Measurements from ENCODE around the gene ADISSP. TPM values are rescaled to one million over a fixed set of nuclear protein-coding genes. Genes with fewer than 3 reads are reported as not detected.
A peak's percentile ranks its signal among the peaks of the same experiment; 100 is the strongest.

Gene ADISSP
- total and polyA plus RNA-seq, 2 of the 8 experiments (the other 6 are each of a cell fraction or from before 2014, with no cell fraction given): 111 to 141 TPM

DNA sequence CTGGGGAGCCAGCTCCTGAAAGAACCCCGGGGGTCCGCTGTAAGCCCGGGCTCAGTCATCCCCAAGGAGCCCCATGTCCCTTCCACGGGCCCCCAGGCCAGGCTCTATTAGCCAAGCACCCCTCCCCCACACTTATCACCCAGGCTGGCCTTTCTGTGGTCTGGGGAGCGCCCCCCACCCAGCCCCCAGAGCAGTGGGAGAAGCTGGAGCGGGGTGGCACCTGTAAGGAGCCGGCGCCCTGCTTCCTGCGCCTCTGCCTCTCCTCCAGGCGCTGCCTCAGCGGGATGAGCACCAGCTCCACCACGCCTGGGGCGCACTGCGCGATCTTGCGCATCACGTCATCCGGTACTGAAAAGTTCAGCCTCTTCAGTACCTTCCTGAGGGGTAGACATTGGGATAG lies 11.4 kb upstream of the ADISSP start:
- Histone ChIP-seq H4K8ac (ENCODE audit: extremely low read depth, insufficient read depth, low read length) (no peak overlapping the region), H3K23ac (ENCODE audit: insufficient read length) (no peak overlapping the region), H3K14ac (ENCODE audit: insufficient read length) (no peak overlapping the region), H3K27ac (ENCODE audit: low read depth, low read length) (no peak overlapping the region), H2AK5ac (ENCODE audit: low read depth, low read length) (peak overlapping the region; percentile 90; the same call in 1 of the 2 replicates), H2BK12ac (ENCODE audit: low read depth, low read length) (no peak overlapping the region), H4K5ac (ENCODE audit: insufficient read length, low read depth, low read length) (no peak overlapping the region), H3K9ac (replicated peaks in 1 of 4; ENCODE audit: extremely low read depth in 1 of 4, low read depth in 3 of 4, low read length in 3 of 4) (no peak overlapping the region), H3K79me1 (ENCODE audit: low read depth, low read length) (no peaks in the 10 kb centered on the region), H3K56ac (replicated peaks; ENCODE audit: insufficient read length, low read depth, low read length) (no peak overlapping the region), H3K4me2 (ENCODE audit: insufficient read depth in 1 of 2, low read depth in 2 of 2, low read length in 2 of 2) (peak overlapping the region; percentile 83 to 95), H2BK120ac (replicated peaks; ENCODE audit: low read depth, low read length) (no peak overlapping the region), H3K36me3 (ENCODE audit: control insufficient read depth in 2 of 4, insufficient read depth in 4 of 4, low read length in 3 of 4) (no peaks in the 10 kb centered on the region), H3K79me2 (ENCODE audit: control insufficient read depth in 1 of 2, insufficient read depth in 2 of 2, low read length in 2 of 2) (no peaks in the 10 kb centered on the region), H4K91ac (replicated peaks; ENCODE audit: insufficient read length, low read length) (no peak overlapping the region), H3K23me2 (ENCODE audit: low read depth, low read length) (peaks cover 17% of the 10 kb centered on the region; the same call in 1 of the 2 replicates), H3K4me1 (replicated peaks in 1 of 4; ENCODE audit: control insufficient read depth in 3 of 4, insufficient read depth in 4 of 4, low read length in 3 of 4) (peaks cover 0 to 11% (median 9%) of the 10 kb centered on the region in 4 experiments; a peak in 6 of 7 replicates), H3K27me3 (replicated peaks in 1 of 4; ENCODE audit: control insufficient read depth in 3 of 4, extremely low read depth in 1 of 4, insufficient read depth in 3 of 4, low read length in 3 of 4) (peaks cover 0 to 30% (median 26%) of the 10 kb centered on the region in 4 experiments; a peak in 6 of 7 replicates), H4K20me1 (replicated peaks in 1 of 2; ENCODE audit: control insufficient read depth in 1 of 2, insufficient read depth in 2 of 2, low read length in 2 of 2) (no peaks in the 10 kb centered on the region), H3K4me3 (ENCODE audit: extremely low read depth in 1 of 4, insufficient read depth in 2 of 4, low read depth in 3 of 4, low read length in 4 of 4) (peak overlapping the region in 2 of 4 experiments; percentile 61 to 64; a peak in 3 of 8 replicates), H3K4ac (replicated peaks; ENCODE audit: insufficient read length, low read depth, low read length) (no peak overlapping the region), H2AFZ (ENCODE audit: low read length) (no peak overlapping the region), H2BK5ac (ENCODE audit: low read depth, low read length) (no peak overlapping the region), H3K18ac (ENCODE audit: extremely low read depth, low read length) (no peak overlapping the region; the same call in 1 of the 2 replicates), H2BK20ac (ENCODE audit: low read length) (no peak overlapping the region), H2BK15ac (ENCODE audit: low read length) (no peak overlapping the region), H3K9me3 (ENCODE audit: insufficient read depth in 2 of 2, low read depth in 1 of 2, low read length in 1 of 2) (no peaks in the 10 kb centered on the region; a peak in 1 of 4 replicates)
- no peak for TF ChIP-seq SP4 (IDR thresholded peaks at IDR 0.05; ENCODE audit: low read length)
- DNase-seq (ENCODE audit: low read depth in 1 of 2, low spot score in 2 of 2) (no peak), FAIRE-seq (no peak)
- CTCF ChIA-PET (ENCODE audit: partially characterized antibody): interaction anchor here (0.6 to 3.6 kb wide), 20 partner anchors 11 to 298 kb away, joined by 3 to 31 read pairs (median 5); partner anchors contain the start of genes ADISSP and AP5S1
- POLR2A ChIA-PET (ENCODE audit: partially characterized antibody): interaction anchor here (0.8 to 3.8 kb wide), 8 partner anchors 11 to 47 kb away, joined by 3 to 42 read pairs (median 4); partner anchors contain the start of gene ADISSP
- WGBS, 2 experiments (ENCODE audit: extremely low coverage in 1 of 2, insufficient coverage in 1 of 2, insufficient read length in 1 of 2, insufficient replicate concordance in 2 of 2, low coverage in 1 of 2, low lambda C conversion rate in 2 of 2, missing lambda C conversion rate in 1 of 2): 75% methylated on average over 18 of the region's 18 CpGs; no CpG with 5 or more reads in 1 of the 2 experiments
